A549 treated with AZD2906 at 1 μM for 4 hours (cell line): Measurements from ENCODE around the gene CYP20A1. TPM values are rescaled to one million over a fixed set of nuclear protein-coding genes. Genes with fewer than 3 reads are reported as not detected.

Experiments
- total RNA-seq: library from RNA; stranded (reverse); fragments of 200-300 nt; extraction: Qiagen RNA extraction; gene quantifications from 5 replicates; pipeline ENCODE4 v1.2.3, GENCODE V29; 2022

CYP20A1 gene, protein sequence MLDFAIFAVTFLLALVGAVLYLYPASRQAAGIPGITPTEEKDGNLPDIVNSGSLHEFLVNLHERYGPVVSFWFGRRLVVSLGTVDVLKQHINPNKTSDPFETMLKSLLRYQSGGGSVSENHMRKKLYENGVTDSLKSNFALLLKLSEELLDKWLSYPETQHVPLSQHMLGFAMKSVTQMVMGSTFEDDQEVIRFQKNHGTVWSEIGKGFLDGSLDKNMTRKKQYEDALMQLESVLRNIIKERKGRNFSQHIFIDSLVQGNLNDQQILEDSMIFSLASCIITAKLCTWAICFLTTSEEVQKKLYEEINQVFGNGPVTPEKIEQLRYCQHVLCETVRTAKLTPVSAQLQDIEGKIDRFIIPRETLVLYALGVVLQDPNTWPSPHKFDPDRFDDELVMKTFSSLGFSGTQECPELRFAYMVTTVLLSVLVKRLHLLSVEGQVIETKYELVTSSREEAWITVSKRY
- 8.6 to 9.9 TPM (median 9.1 TPM) in 5 replicates for total RNA-seq

GRCh38 chr2:203238704-203239526, at the start of gene CYP20A1:
Gene CYP20A1 (plus strand): TSS chr2:203239018. CDS start chr2:203239063, 45 bp downstream.

DNA sequence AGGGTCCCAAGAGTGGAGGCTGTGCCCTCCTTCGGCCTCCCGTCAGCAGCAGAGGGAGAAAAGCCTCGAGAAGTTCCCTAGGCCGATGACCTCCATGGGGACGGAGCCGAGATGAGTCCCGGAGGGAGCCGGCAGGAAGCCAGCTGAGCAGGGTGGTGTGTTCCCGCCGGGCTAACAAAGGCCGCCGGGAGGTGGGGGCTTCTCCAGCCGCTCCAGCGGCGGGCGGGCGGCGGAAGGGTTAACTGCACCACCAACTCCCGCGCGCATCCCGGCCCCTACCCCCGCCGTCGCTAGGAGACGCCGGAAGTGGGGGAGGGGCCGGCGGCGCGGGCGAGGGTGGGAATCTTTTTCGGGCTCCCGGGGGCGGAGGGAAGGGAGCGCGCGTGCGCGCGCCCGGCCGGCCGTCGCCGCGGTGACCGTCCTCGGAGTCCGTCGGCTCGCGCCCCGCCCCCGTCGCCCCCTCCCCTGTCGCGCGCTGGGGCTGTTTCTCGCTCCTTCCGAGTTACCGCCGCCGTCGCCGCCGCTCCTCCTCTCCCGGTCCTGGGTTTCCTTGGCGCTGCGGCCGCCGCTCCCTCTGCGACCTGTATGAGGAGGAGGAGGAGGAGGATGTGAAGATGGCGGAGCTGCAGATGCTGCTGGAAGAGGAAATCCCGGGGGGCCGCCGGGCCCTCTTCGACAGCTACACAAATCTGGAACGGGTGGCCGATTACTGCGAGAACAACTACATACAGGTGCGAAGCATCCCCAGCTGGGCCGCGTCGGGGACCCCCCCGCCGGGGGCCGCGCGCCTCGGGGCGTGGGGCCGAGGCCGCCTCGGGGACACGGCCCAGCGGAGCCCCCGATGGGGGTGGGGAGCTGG, 89.3 kb downstream of the CYP20A1 start, which contains the start of gene ABI2:
Gene ABI2, plus strand, starts transcription at position 494 of the 859 bp plus-strand sequence. Its CDS starts 121 bp downstream, at position 615.

Other genes with a start within 250 kb of the CYP20A1 start
- 3.1 to 5.0 TPM (median 4.0 TPM) in 5 replicates for gene NBEAL1, start 224.1 kb upstream of the CYP20A1 start, total RNA-seq
- gene ABI2, start 89.4 kb downstream of the CYP20A1 start, total RNA-seq = 43.4 to 61.2 TPM (median 57.9 TPM) in 5 replicates